Measurements from ENCODE around the gene NUMBL. TPM values are rescaled to one million over a fixed set of nuclear protein-coding genes. Genes with fewer than 3 reads are reported as not detected.

NUMBL gene
- polyA plus RNA-seq, 3 donors = 9.4 to 16.0 (median 15.9) TPM

DNA sequence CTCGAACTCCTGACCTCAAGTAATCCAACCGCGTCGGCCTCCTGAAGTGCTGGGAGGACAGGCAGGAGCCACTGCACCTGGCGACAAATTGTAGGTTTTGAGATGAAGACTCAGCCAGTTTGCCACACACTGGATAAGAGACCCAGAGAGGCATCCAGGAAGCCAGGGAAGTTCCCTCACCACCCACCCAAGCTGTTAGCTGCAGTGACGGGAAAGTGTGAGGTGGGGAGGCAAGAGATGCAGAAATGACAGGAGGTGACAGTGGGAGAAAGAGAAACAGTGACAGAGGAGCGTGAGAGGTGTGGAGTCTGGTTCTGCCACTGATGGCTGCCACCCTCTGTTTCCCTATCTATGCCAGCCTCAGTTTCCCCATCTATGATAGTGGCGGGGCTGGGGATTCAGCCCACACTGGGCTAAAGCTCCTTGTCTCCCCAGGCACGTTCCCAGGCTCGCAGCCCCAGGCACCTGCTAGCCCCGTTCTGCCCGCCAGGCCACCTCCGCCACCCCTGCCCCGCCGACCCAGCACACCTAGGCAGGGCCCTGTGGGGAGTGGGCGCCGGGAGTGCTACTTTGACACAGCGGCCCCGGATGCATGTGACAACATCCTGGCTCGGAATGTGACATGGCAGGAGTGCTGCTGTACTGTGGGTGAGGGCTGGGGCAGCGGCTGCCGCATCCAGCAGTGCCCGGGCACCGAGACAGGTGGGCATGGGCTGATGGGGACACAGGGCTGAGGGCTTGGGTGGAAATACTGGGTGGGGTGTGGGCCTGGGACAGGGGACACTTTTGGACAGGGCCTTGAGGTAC, 68.3 kb downstream of the NUMBL start:
- no peak for DNase-seq (ENCODE audit: extremely low read depth in 1 of 11, low read depth in 9 of 11, low spot score in 4 of 11)

DNA sequence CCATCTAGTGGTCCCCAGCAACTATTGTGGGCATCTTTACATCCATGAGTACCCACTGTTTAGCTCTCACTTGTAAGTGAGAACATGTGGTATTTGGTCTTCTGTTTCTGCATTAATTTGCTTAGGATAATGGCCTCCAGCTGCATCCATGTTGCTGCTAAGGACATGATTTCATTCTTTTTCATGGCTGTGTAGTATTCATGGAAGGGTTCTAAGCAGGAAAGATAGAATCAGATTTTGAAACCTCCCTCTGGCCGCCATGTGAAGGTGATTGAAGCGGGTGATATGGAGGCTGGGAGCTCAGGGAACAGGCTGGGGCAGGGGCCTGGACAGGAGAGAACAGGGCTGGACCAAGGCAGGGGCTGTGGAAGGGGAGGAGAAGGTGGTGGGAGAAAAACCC, 69.2 kb downstream of the NUMBL start:
- no peak for DNase-seq (ENCODE audit: extremely low read depth in 1 of 11, low read depth in 9 of 11, low spot score in 4 of 11)

DNA sequence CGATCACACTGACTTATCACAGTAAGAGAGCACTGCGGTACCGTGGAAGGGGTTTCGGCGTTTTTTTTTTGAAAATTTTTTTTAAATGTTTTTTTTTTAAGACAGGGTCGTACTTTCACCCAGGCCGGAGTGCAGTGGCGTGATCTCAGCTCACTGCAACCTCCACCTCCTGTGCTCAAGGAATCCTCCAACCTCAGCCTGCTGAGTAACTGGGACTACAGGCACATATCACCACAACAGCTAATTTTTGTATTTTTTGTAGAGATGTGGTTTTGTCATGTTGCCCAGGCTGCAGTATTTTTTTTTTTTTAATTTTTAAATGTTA, 70.3 kb downstream of the NUMBL start:
- no peak for DNase-seq (ENCODE audit: extremely low read depth in 1 of 11, low read depth in 9 of 11, low spot score in 4 of 11)

DNA sequence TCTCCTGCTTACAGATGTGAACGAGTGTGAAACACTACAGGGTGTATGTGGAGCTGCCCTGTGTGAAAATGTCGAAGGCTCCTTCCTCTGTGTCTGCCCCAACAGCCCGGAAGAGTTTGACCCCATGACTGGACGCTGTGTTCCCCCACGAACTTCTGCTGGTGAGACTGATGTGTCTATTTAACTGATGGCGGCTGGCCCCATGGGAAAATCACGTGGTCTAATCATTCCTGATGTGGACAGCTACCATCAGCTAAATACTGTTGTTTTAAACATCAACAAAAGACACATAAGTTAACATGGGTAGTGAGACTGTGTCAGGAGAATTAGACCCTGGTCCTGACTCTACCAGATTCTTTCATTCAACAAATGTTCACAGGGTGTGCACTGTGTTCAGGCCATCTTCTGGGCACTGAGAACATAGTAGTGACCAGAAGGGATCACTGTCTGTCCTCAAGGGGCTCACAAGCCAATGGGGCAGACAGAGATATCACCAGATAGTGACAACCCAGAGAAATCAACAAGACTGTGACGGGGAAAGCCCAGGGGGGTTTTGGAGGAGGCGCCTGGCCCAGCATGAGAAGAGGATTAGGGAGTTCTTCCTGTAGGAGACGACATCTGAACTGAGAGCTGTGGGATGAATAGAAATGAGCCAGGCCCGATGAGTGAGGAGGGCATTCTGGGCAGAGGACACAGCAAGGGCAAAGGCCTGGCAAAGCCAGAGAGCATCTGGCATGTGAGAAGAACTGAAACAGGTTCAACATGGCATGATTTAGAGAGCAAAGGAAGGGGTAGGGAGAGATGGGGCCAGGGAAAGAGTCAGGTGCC, 70.9 kb downstream of the NUMBL start:
- no peak for DNase-seq (ENCODE audit: extremely low read depth in 1 of 11, low read depth in 9 of 11, low spot score in 4 of 11)

DNA sequence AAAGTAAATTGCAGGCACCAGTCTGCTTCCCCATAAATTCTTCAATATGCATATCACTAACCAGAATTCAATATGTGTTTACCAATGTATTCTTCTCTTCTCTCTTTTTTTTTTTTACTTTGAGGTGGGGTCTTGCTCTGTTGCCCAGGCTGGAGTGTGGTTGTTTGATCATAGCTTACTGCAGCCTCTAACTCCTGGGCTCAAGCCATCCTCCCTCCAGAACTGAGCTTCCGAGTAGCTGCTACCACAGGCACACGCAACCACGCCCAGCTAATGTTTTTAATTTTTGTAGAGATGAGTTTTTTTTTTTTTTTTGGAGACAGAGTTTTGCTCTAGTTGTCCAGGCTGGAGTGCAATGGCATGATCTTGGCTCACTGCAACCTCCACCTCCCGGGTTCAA, 72.5 kb downstream of the NUMBL start:
- no peak for DNase-seq (ENCODE audit: extremely low read depth in 1 of 11, low read depth in 9 of 11, low spot score in 4 of 11)

DNA sequence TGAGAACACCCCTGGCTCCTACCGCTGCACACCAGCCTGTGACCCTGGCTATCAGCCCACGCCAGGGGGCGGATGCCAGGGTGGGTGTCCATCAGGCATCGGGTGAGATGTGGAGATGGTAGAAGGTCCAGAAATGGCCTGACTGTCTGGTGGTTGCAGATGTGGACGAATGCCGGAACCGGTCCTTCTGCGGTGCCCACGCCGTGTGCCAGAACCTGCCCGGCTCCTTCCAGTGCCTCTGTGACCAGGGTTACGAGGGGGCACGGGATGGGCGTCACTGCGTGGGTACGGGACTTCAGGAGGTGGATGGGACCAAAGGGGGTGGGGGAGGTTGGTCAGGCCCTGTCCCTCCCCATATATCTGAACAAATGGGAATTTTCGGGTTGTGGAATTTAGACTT, 73.5 kb downstream of the NUMBL start:
- DNase-seq (ENCODE audit: extremely low read depth in 1 of 11, low read depth in 9 of 11, low spot score in 4 of 11) = no peak

DNA sequence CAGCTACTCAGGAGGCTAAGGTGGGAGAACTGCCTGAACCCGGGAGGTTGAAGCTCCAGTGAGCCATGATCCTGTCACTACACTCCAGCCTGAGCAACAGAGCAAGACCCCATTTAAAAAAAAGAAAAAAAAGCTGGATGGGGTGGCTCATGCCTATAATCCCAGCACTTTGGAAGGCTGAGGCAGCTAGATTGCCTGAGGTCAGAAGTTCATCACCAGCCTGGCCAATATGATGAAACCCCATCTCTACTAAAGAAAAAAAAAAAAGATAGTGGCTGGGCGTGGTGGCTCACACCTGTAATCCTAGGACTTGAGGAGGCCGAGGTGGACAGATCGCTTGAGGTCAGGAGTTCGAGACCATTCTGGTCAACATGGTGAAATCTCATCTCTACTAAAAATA, 74.3 kb downstream of the NUMBL start:
- DNase-seq (ENCODE audit: extremely low read depth in 1 of 11, low read depth in 9 of 11, low spot score in 4 of 11) = no peak

Other genes starting within 250 kb of the NUMBL start
- gene SERTAD3, start 246.3 kb downstream of the NUMBL start, polyA plus RNA-seq (ENCODE audit: insufficient read length in 3 of 3) = 10 to 100 TPM; 33.0 to 38.5 (median 34.6) TPM
- 10 to 100 TPM; 35.5 to 58.3 (median 49.3) TPM for gene BLVRB, start 224.9 kb downstream of the NUMBL start, polyA plus RNA-seq (ENCODE audit: insufficient read length in 3 of 3)
- 1 to 10 TPM; 1.5 to 2.2 (median 1.6) TPM for gene SPTBN4, start 223.7 kb downstream of the NUMBL start, polyA plus RNA-seq (ENCODE audit: insufficient read length in 3 of 3)
- 10 to 100 TPM; 44.3 to 47.9 (median 45.6) TPM for gene SHKBP1, start 113.8 kb downstream of the NUMBL start, polyA plus RNA-seq (ENCODE audit: insufficient read length in 3 of 3)
- gene LTBP4, start 89.3 kb downstream of the NUMBL start, polyA plus RNA-seq (ENCODE audit: insufficient read length in 3 of 3) = 100 to 1,000 TPM; 156 to 325 (median 271) TPM
- 10 to 100 TPM; 30.7 to 45.2 (median 38.9) TPM for gene COQ8B, start 26.2 kb upstream of the NUMBL start, polyA plus RNA-seq (ENCODE audit: insufficient read length in 3 of 3)
- gene ITPKC, start 26.5 kb upstream of the NUMBL start, polyA plus RNA-seq (ENCODE audit: insufficient read length in 3 of 3) = 10 to 100 TPM; 12.3 to 15.4 (median 14.2) TPM
- 10 to 100 TPM; 14.5 to 18.5 (median 15.1) TPM for gene ACTMAP, start 59.8 kb upstream of the NUMBL start, polyA plus RNA-seq (ENCODE audit: insufficient read length in 3 of 3)
- gene SNRPA, start 60.6 kb upstream of the NUMBL start, polyA plus RNA-seq (ENCODE audit: insufficient read length in 3 of 3) = 100 to 1,000 TPM; 111 to 126 (median 117) TPM
- gene MIA, start 84.9 kb upstream of the NUMBL start, polyA plus RNA-seq (ENCODE audit: insufficient read length in 3 of 3) = 1 to 10 TPM in 2 of 3 donors, under 1 TPM in 1; 0.19 to 3.5 (median 1.4) TPM
- gene RAB4B, start 87.6 kb upstream of the NUMBL start, polyA plus RNA-seq (ENCODE audit: insufficient read length in 3 of 3) = 10 to 100 TPM in 2 of 3 donors, 1 to 10 TPM in 1; 7.0 to 13.5 (median 12.6) TPM
- gene EGLN2, start 108.5 kb upstream of the NUMBL start, polyA plus RNA-seq (ENCODE audit: insufficient read length in 3 of 3) = 10 to 100 TPM; 60.1 to 80.5 (median 74.4) TPM
- under 1 TPM in 2 of 3 donors, not detected in 1; 0.18 to 0.24 TPM for gene CYP2A6, start 159.8 kb upstream of the NUMBL start, polyA plus RNA-seq (ENCODE audit: insufficient read length in 3 of 3)
- gene CYP2A7, start 191.6 kb upstream of the NUMBL start, polyA plus RNA-seq (ENCODE audit: insufficient read length in 3 of 3) = under 1 TPM in 2 of 3 donors, not detected in 1; 0.10 to 0.20 TPM

Data from renal cortex interstitium (tissue), 11 donors.